ENCODE results near the gene C9orf50.

C9orf50 gene

DNA sequence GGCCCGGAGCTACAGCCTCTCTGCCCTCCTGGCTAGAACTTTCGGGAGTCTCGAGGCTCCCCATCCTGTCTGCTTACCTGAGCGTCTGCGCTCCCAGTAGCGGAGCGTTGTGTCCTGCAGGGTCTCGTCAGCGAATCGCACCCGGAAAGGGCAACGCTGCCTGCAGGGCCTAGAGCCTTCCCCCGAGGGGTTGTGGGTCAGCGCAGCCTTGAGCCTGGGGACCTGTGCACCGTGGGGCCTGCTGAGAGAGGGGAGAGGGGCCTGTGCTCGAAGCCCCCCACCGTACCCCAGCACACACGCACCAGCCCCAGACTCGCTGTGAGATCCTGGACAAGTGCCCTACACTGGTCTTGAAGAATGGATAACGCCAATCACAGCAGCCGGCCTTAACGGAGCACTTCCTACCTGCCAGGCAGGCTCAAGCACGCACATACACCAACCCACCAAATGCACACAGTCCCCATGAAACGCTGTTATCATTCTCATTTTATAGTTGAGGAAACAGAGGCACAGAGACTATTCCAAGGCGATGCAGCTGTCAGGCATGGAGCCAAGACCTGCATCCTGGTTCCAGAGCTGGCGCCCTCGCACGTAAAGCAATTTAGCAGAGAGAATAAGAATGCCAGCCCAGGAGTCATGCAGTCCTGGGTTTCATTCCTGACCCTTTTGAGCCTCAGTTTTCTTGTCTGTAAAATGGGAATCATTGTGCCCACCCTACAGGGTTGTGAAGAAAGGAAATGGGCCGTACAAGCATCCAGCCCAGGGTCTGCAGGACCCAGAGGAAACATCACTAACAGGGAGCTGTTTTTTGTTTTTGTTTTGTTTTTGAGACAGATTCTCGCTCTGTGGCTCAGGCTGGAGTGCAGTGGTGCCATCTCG, 5.3 kb downstream of the C9orf50 start:
- Histone ChIP-seq H3K9ac (ENCODE audit: low read length) (no peak overlapping the region), H3K27ac (ENCODE audit: low read length) (no peak overlapping the region), H3K4me3 (ENCODE audit: low read length) (no peak overlapping the region), H3K4me1 (ENCODE audit: low read length) (no peaks in the 10 kb centered on the region), H3F3A (ENCODE audit: insufficient read depth, low read length) (no peaks in the 10 kb centered on the region), H4K20me1 (ENCODE audit: insufficient read depth, low read length) (no peaks in the 10 kb centered on the region), H3K36me3 (replicated peaks; ENCODE audit: insufficient read depth, low read length) (no peaks in the 10 kb centered on the region), H3K9me3 (replicated peaks; ENCODE audit: insufficient read depth, low read length) (no peaks in the 10 kb centered on the region), H3K27me3 (replicated peaks; ENCODE audit: insufficient read depth, low read length) (peaks cover 71% of the 10 kb centered on the region), H2AFZ (ENCODE audit: low read length) (no peak overlapping the region), H3K4me2 (ENCODE audit: low read depth, low read length) (no peak overlapping the region), H3K79me2 (ENCODE audit: low read length) (no peaks in the 10 kb centered on the region), H3K9me2 (replicated peaks; ENCODE audit: insufficient read depth, low read length) (no peaks in the 10 kb centered on the region)
- TF ChIP-seq, protein P1, sequence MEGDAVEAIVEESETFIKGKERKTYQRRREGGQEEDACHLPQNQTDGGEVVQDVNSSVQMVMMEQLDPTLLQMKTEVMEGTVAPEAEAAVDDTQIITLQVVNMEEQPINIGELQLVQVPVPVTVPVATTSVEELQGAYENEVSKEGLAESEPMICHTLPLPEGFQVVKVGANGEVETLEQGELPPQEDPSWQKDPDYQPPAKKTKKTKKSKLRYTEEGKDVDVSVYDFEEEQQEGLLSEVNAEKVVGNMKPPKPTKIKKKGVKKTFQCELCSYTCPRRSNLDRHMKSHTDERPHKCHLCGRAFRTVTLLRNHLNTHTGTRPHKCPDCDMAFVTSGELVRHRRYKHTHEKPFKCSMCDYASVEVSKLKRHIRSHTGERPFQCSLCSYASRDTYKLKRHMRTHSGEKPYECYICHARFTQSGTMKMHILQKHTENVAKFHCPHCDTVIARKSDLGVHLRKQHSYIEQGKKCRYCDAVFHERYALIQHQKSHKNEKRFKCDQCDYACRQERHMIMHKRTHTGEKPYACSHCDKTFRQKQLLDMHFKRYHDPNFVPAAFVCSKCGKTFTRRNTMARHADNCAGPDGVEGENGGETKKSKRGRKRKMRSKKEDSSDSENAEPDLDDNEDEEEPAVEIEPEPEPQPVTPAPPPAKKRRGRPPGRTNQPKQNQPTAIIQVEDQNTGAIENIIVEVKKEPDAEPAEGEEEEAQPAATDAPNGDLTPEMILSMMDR (IDR thresholded peaks at IDR 0.05; ENCODE audit: low read length): no peak
- TF ChIP-seq EZH2 (optimal IDR thresholded peaks at IDR 0.05; ENCODE audit: low read depth, low read length): no peak
- TF ChIP-seq EZH2phosphoT487 (IDR thresholded peaks at IDR 0.05; ENCODE audit: low read length): no peak
- DNase-seq: no peak

DNA sequence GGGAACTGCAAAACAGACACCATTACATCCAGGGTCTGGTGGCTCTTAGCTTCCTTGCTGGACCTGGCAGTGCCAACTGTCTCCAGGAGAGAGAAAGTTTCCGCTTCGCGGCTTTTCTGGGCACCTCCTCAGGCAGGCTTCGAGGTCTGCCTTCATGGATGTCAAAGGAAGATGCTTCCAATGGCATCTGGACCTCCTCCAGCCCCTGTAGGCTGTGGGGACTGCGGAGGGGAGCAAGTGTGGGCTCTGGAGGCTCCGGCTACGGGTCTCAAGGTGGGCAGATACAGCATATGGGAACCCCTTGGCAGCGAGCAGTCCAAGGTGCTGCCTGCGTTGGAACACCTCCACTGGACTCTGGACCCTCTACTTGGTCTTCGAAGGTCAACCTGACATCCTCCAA, 6.0 kb downstream of the C9orf50 start:
- DNase-seq: no peak
- no peaks in the 10 kb centered on the region; the same call in 1 of the 2 replicates for H3K4me1 ChIP-seq (ENCODE audit: low read length)
- no peaks in the 10 kb centered on the region for H3F3A ChIP-seq (ENCODE audit: insufficient read depth, low read length)
- TF ChIP-seq, protein P1 (IDR thresholded peaks at IDR 0.05; ENCODE audit: low read length): no peak
- no peak for TF ChIP-seq EZH2 (optimal IDR thresholded peaks at IDR 0.05; ENCODE audit: low read depth, low read length)
- no peak for TF ChIP-seq EZH2phosphoT487 (IDR thresholded peaks at IDR 0.05; ENCODE audit: low read length)
- H3K27me3 ChIP-seq (replicated peaks; ENCODE audit: insufficient read depth, low read length): peaks cover 66% of the 10 kb centered on the region
- no peak overlapping the region for H3K4me3 ChIP-seq (ENCODE audit: low read length)
- H3K36me3 ChIP-seq (replicated peaks; ENCODE audit: insufficient read depth, low read length): no peaks in the 10 kb centered on the region
- no peaks in the 10 kb centered on the region for H4K20me1 ChIP-seq (ENCODE audit: insufficient read depth, low read length)
- no peak overlapping the region for H2AFZ ChIP-seq (ENCODE audit: low read length)
- no peak overlapping the region for H3K9ac ChIP-seq (ENCODE audit: low read length)
- H3K79me2 ChIP-seq (ENCODE audit: low read length): no peaks in the 10 kb centered on the region
- H3K9me3 ChIP-seq (replicated peaks; ENCODE audit: insufficient read depth, low read length): no peaks in the 10 kb centered on the region
- H3K4me2 ChIP-seq (ENCODE audit: low read depth, low read length): no peak overlapping the region
- H3K9me2 ChIP-seq (replicated peaks; ENCODE audit: insufficient read depth, low read length): no peaks in the 10 kb centered on the region
- H3K27ac ChIP-seq (ENCODE audit: low read length): no peak overlapping the region

DNA sequence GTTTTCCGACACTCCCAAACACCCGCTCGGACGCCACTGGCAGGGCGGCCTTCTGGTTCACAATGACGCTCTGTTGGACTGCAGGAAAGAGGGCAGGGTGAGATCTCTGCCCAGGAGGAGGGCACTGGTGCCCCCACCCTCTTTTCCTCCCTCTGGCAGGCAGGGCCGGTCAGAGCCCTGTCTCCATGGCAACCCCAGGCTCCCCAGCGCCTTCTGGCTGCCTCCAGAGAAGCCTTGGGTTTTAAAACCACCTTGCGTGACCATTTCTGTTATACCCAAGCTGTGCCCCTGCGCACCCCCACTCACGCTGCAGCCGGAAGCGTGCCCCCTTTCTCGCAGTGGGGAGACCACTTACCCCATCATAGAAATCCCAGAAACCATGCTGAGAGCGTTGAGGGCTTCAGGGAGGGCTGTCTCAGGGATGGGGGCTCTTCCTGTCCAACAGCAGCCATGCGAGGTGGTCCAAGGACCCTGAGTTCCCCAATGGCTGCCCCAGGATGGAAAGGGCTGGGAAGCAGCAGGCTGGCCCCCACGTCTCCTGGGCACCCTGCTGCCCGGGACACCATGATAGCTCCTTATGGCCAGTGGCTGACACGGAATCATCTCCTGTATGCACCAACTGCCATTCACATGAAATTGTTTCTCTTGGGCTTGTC, 7.3 kb downstream of the C9orf50 start:
- H4K20me1 ChIP-seq (ENCODE audit: insufficient read depth, low read length): no peaks in the 10 kb centered on the region

More for the DNA sequence above, 7.3 kb downstream of the C9orf50 start:
- no peak overlapping the region for H2AFZ ChIP-seq (ENCODE audit: low read length)
- H3K27me3 ChIP-seq (replicated peaks; ENCODE audit: insufficient read depth, low read length): peaks cover 54% of the 10 kb centered on the region
- DNase-seq: no peak
- no peaks in the 10 kb centered on the region for H3F3A ChIP-seq (ENCODE audit: insufficient read depth, low read length)
- no peaks in the 10 kb centered on the region for H3K36me3 ChIP-seq (replicated peaks; ENCODE audit: insufficient read depth, low read length)
- peaks cover 4% of the 10 kb centered on the region; the same call in 1 of the 2 replicates for H3K4me1 ChIP-seq (ENCODE audit: low read length)
- no peak overlapping the region for H3K27ac ChIP-seq (ENCODE audit: low read length)
- no peaks in the 10 kb centered on the region for H3K79me2 ChIP-seq (ENCODE audit: low read length)
- no peaks in the 10 kb centered on the region for H3K9me2 ChIP-seq (replicated peaks; ENCODE audit: insufficient read depth, low read length)
- no peak overlapping the region for H3K4me2 ChIP-seq (ENCODE audit: low read depth, low read length)
- no peak overlapping the region for H3K9ac ChIP-seq (ENCODE audit: low read length)
- no peak for TF ChIP-seq EZH2phosphoT487 (IDR thresholded peaks at IDR 0.05; ENCODE audit: low read length)
- TF ChIP-seq EZH2 (optimal IDR thresholded peaks at IDR 0.05; ENCODE audit: low read depth, low read length): no peak
- TF ChIP-seq, protein P1 (IDR thresholded peaks at IDR 0.05; ENCODE audit: low read length): no peak
- H3K4me3 ChIP-seq (ENCODE audit: low read length): no peak overlapping the region
- H3K9me3 ChIP-seq (replicated peaks; ENCODE audit: insufficient read depth, low read length): no peaks in the 10 kb centered on the region
